Measurements from ENCODE around the gene ROBO1. TPM values are rescaled to one million over a fixed set of nuclear protein-coding genes. Genes with fewer than 3 reads are reported as not detected.

Gene ROBO1
- total and polyA plus RNA-seq, 2 of the 8 experiments (the other 6 are each of a cell fraction or from before 2014, with no cell fraction given) = 51.4 to 91.0 TPM

DNA sequence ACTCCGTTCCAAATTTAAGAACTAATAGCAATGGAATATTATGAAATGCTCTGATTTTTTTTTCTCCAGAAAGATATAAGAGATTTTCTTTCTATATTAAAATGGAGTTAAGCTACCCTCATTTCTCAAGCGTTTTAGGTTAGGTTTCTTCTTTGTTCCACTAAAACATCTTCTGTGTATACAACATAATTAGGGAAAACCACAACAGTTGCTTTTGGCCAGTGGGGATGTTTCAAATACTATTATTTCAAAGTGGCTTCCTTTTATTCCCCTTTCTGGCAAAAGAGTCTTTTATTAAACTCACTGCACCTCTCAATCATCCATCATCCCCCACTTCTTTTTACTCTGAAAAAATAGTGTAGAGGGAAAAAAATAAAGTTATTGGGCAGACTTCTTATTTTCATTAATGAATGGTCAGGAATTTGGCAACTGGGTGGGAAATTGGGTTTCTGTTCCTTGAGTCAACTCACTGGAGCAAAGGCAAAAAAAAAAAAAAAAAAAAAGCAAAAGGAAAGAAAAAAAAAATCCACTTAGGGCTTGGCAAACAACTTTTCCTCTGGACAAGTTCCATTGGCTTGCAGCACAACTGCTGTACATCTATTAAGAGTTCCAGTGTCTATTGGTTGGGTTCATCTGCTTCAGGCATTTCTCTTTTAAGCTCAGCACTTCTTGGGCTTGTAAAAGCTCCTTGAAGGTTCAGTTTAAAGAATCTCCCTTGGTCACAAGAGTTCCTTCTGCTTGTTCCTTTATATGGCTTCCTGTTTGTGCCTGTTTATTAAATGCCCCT lies 963.4 kb downstream of the ROBO1 start (continued):
- TF ChIP-seq, protein P1, sequence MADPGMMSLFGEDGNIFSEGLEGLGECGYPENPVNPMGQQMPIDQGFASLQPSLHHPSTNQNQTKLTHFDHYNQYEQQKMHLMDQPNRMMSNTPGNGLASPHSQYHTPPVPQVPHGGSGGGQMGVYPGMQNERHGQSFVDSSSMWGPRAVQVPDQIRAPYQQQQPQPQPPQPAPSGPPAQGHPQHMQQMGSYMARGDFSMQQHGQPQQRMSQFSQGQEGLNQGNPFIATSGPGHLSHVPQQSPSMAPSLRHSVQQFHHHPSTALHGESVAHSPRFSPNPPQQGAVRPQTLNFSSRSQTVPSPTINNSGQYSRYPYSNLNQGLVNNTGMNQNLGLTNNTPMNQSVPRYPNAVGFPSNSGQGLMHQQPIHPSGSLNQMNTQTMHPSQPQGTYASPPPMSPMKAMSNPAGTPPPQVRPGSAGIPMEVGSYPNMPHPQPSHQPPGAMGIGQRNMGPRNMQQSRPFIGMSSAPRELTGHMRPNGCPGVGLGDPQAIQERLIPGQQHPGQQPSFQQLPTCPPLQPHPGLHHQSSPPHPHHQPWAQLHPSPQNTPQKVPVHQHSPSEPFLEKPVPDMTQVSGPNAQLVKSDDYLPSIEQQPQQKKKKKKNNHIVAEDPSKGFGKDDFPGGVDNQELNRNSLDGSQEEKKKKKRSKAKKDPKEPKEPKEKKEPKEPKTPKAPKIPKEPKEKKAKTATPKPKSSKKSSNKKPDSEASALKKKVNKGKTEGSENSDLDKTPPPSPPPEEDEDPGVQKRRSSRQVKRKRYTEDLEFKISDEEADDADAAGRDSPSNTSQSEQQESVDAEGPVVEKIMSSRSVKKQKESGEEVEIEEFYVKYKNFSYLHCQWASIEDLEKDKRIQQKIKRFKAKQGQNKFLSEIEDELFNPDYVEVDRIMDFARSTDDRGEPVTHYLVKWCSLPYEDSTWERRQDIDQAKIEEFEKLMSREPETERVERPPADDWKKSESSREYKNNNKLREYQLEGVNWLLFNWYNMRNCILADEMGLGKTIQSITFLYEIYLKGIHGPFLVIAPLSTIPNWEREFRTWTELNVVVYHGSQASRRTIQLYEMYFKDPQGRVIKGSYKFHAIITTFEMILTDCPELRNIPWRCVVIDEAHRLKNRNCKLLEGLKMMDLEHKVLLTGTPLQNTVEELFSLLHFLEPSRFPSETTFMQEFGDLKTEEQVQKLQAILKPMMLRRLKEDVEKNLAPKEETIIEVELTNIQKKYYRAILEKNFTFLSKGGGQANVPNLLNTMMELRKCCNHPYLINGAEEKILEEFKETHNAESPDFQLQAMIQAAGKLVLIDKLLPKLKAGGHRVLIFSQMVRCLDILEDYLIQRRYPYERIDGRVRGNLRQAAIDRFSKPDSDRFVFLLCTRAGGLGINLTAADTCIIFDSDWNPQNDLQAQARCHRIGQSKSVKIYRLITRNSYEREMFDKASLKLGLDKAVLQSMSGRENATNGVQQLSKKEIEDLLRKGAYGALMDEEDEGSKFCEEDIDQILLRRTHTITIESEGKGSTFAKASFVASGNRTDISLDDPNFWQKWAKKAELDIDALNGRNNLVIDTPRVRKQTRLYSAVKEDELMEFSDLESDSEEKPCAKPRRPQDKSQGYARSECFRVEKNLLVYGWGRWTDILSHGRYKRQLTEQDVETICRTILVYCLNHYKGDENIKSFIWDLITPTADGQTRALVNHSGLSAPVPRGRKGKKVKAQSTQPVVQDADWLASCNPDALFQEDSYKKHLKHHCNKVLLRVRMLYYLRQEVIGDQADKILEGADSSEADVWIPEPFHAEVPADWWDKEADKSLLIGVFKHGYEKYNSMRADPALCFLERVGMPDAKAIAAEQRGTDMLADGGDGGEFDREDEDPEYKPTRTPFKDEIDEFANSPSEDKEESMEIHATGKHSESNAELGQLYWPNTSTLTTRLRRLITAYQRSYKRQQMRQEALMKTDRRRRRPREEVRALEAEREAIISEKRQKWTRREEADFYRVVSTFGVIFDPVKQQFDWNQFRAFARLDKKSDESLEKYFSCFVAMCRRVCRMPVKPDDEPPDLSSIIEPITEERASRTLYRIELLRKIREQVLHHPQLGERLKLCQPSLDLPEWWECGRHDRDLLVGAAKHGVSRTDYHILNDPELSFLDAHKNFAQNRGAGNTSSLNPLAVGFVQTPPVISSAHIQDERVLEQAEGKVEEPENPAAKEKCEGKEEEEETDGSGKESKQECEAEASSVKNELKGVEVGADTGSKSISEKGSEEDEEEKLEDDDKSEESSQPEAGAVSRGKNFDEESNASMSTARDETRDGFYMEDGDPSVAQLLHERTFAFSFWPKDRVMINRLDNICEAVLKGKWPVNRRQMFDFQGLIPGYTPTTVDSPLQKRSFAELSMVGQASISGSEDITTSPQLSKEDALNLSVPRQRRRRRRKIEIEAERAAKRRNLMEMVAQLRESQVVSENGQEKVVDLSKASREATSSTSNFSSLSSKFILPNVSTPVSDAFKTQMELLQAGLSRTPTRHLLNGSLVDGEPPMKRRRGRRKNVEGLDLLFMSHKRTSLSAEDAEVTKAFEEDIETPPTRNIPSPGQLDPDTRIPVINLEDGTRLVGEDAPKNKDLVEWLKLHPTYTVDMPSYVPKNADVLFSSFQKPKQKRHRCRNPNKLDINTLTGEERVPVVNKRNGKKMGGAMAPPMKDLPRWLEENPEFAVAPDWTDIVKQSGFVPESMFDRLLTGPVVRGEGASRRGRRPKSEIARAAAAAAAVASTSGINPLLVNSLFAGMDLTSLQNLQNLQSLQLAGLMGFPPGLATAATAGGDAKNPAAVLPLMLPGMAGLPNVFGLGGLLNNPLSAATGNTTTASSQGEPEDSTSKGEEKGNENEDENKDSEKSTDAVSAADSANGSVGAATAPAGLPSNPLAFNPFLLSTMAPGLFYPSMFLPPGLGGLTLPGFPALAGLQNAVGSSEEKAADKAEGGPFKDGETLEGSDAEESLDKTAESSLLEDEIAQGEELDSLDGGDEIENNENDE (IDR thresholded peaks at IDR 0.05; ENCODE audit: insufficient replicate concordance, low read length) = no peak
- no peak for TF ChIP-seq NRF1 (IDR thresholded peaks at IDR 0.05; ENCODE audit: low read depth, low read length)
- TF ChIP-seq, protein P2, sequence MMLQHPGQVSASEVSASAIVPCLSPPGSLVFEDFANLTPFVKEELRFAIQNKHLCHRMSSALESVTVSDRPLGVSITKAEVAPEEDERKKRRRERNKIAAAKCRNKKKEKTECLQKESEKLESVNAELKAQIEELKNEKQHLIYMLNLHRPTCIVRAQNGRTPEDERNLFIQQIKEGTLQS (IDR thresholded peaks at IDR 0.05; ENCODE audit: insufficient read depth, low read depth, low read length) = no peak
- TF ChIP-seq, protein P3, sequence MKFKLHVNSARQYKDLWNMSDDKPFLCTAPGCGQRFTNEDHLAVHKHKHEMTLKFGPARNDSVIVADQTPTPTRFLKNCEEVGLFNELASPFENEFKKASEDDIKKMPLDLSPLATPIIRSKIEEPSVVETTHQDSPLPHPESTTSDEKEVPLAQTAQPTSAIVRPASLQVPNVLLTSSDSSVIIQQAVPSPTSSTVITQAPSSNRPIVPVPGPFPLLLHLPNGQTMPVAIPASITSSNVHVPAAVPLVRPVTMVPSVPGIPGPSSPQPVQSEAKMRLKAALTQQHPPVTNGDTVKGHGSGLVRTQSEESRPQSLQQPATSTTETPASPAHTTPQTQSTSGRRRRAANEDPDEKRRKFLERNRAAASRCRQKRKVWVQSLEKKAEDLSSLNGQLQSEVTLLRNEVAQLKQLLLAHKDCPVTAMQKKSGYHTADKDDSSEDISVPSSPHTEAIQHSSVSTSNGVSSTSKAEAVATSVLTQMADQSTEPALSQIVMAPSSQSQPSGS (IDR thresholded peaks at IDR 0.05; ENCODE audit: low read length) = no peak
- TF ChIP-seq RFX5 (IDR thresholded peaks at IDR 0.05; ENCODE audit: borderline replicate concordance, low read depth, low read length) = no peak
- no peak for TF ChIP-seq PHF8 (conservative IDR thresholded peaks at IDR 0.05; ENCODE audit: low read depth, low read length)
